IgD-negative memory B cell (primary cell): ENCODE results near the gene COLEC12. TPM values are rescaled to one million over a fixed set of nuclear protein-coding genes. Genes with fewer than 3 reads are reported as not detected.

Source experiments
- H3K27ac Mint-ChIP-seq, 3 donors: one replicate each; pipeline ENCODE4 v1.8.0; 2020 to 2022; ENCODE audit warnings: mild to moderate bottlenecking in 3 of 3, mixed read lengths in 3 of 3, moderate library complexity in 1 of 3
- H3K27me3 Mint-ChIP-seq: one replicate; pipeline ENCODE4 v1.8.0; 2021; ENCODE audit warnings: mixed read lengths
- H3K36me3 Mint-ChIP-seq: one replicate; pipeline ENCODE4 v1.8.0; 2020; ENCODE audit warnings: mild to moderate bottlenecking, mixed read lengths
- H3K4me1 Mint-ChIP-seq, 3 donors: one replicate each; pipeline ENCODE4 v1.8.0; 2020 to 2022; ENCODE audit warnings: mixed read lengths in 3 of 3, mild to moderate bottlenecking in 1 of 3
- H3K4me3 Mint-ChIP-seq, 4 donors: one replicate each; pipeline ENCODE4 v1.8.0; 2020 to 2022; ENCODE audit warnings: mild to moderate bottlenecking in 4 of 4, mixed read lengths in 4 of 4, moderate library complexity in 3 of 4
- H3K9me3 Mint-ChIP-seq, 3 donors: one replicate each; pipeline ENCODE4 v1.8.0; 2020 to 2021; ENCODE audit warnings: mixed read lengths in 3 of 3, mild to moderate bottlenecking in 1 of 3
- polyA plus RNA-seq: library from polyadenylated mRNA; unstranded; fragments of 300-500 nt; fragmentation: Illumina TruSeq; gene quantifications from one replicate; pipeline ENCODE4 v1.2.3, GENCODE V29; 2021

Gene COLEC12
- polyA plus RNA-seq, 1 donor from 2014 or later = not detected

DNA sequence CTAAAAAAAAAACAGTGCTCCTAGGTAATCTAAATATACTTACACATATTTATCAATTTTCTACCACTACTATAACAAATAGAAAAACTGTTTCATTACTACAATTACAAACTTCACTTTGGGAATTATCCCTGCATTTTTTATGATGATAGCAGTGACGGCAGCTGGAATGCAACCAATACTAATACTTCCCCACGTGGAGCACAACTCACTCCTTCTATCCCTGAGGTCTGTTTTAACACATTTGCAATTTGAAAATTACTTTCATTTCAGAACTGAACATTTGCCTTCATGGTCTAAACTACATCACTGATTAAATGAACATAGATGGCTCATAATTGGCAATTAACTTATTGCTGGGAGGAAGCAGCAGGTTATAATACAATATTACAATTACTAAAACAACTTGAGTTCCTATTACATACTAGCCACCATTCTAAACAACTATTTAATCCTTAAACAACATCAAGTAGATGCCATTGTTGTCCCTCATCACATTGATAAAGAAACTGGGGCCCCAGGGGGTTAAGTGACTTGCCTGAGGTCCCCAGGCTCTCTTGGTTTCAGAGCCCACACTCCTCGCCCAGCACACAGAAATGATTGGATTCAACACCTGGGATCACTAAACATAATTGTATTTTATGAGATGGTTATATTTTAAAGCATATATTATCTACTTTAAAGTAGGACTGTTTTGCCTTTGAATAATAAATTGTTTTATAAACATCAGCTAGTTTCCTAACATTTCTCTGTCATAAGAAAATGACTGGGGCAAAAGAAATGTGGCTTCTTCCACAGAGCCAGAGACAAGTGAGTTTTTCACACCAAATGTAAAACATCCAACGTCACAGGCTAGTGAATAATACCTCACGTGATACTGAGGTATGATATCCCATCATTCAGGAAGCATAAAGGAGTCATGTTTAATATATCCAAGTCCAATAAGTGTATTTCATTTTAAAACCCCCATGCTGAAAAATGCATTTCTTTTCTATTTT, 6.2 kb downstream of the COLEC12 start:
- Mint-ChIP-seq H3K9me3 (no peaks in the 10 kb centered on the region), H3K27ac (no peak overlapping the region), H3K36me3 (no peaks in the 10 kb centered on the region), H3K4me1 (no peaks in the 10 kb centered on the region), H3K27me3 (peaks cover 13% of the 10 kb centered on the region), H3K4me3 (no peak overlapping the region)

DNA sequence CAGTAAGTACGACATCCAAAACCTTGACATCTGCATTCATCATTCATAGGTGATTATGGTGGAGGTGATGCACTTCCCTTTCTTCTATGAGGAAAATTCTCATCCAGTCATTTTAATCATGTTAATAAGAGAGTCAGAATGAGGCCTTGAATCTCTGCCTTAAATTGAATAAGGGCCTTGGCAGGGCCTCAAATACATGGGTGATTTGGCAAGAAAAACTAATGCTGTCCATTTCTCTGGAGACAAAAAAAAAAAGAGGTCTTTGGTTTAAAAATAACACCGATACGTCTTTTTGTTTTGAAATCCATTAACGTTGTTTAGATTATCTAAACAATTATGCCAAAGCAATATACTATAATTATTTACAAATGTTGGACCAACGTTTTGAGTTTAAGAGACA, 8.1 kb downstream of the COLEC12 start:
- Mint-ChIP-seq H3K27me3 (peaks cover 6% of the 10 kb centered on the region), H3K36me3 (no peaks in the 10 kb centered on the region), H3K9me3 (no peaks in the 10 kb centered on the region), H3K4me1 (no peaks in the 10 kb centered on the region), H3K4me3 (no peak overlapping the region), H3K27ac (no peak overlapping the region)

DNA sequence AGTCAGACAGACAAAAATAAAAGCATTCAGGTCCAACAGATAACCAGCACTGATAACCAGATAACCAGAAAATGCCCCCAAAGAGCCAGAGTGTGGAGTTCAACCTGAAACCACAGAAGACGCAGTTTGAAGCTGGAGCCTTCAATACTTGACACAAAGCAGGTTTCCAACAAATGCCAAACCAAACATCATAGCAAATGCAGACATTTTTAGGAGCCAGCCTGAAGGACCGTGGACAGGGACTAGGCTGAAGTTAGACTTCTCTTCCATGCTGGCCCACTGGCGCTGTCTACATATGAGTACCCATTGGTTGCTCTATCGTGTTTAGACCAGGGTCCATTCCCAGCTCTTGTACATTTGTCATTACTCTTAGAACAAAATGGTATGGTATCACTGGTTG, 9.9 kb downstream of the COLEC12 start:
- H3K27ac Mint-ChIP-seq = no peak overlapping the region
- peaks cover 7% of the 10 kb centered on the region for H3K27me3 Mint-ChIP-seq
- H3K36me3 Mint-ChIP-seq = no peaks in the 10 kb centered on the region
- H3K4me1 Mint-ChIP-seq = no peaks in the 10 kb centered on the region
- peaks cover 0 to 7% (median 2%) of the 10 kb centered on the region in 3 donors for H3K9me3 Mint-ChIP-seq
- H3K4me3 Mint-ChIP-seq = no peak overlapping the region

DNA sequence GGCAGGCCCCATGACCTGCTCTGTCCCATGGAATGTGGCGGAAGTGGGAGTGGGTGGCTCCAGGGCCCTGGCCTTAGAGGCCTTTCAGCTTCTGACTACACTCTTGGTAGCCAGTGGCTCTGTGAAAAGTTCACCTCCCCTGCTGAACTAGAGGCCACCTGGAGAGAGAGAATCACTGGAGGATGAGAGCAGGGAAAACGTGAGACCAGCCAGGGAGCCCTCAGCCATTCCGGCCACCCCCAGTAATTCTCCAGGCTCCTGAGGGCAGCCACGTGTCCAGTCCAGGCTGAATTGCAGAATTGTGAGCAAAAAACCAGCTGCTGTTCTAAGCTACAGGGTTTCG, 10.5 kb downstream of the COLEC12 start:
- Mint-ChIP-seq H3K27me3 (peaks cover 7% of the 10 kb centered on the region), H3K36me3 (no peaks in the 10 kb centered on the region), H3K27ac (no peak overlapping the region), H3K4me1 (no peaks in the 10 kb centered on the region), H3K9me3 (peaks cover 0 to 7% (median 2%) of the 10 kb centered on the region in 3 donors), H3K4me3 (no peak overlapping the region)

DNA sequence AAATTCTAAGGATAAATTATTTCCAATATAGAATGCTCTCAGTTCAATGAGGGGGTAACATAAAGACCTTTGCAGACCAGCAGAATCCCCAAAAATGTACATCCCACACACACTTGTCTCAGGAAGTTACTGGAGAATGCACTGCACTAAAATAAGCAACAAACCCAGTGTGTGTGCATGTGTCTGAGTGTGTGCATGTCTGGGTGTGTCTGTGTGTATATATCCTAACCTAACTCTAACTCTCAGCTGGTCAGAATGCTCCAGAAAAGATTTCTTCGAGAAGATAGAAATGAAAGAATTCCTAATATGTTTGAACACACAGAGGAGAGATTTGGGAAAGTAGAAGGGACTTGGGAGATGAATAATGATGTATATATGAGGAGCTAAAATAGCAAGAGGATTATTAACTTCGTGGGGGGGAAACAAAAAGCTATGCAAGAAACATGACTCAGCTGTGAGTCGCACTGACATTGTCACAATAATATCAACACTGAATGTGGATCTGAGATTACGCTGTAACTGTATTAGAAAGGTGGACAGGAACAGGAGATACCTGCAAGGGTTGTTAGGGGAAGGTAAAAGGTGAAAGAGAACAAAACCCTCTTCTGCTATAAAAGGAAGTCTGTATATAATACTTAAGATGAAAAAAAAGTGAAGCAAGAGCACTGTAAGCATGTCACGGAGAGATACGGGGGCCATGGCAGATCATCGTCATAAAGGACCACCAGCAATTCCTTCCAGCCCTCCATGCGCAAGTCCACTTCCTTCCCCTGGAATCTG, 11.1 kb downstream of the COLEC12 start:
- Mint-ChIP-seq H3K36me3 (no peaks in the 10 kb centered on the region), H3K27me3 (peaks cover 7% of the 10 kb centered on the region), H3K27ac (no peak overlapping the region), H3K9me3 (peaks cover 0 to 7% (median 2%) of the 10 kb centered on the region in 3 donors), H3K4me1 (no peaks in the 10 kb centered on the region), H3K4me3 (no peak overlapping the region)

DNA sequence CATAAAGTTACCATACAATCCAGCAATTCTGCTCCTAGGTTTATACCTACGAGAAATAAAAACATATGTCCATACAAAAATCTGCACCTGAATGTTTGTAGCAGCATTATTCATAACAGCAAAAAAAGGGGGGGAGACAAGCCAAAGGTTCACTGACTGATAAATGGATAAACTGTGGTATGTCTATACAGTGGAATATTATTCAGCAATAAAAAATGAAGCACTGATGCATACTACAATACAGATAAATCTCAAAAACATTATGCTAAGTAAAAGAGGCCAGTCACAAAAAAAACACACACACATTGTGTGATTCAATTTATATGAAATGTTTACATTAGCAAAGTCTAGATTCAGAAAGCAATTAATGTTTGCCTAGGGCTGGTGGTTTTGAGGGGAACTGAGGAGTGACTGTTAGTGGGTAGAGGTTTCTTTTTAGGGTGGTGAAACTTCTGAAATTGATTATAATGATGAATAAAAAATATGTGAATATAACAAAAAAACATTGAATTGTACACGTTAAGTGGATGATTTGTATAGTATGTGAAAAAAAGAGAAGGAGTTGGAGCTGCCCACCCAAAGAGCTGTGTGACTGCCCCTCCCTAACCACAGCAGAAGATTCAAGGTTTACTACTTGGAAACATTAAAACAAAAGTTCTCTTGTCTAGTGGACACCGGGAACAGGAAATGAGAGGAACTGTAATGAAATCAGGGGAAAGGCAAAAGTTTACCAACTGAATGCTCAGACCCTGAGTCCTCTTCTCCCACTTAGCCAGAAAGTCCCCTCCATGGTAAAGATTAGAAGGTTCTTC, 13.4 kb downstream of the COLEC12 start:
- peaks cover 7% of the 10 kb centered on the region for H3K27me3 Mint-ChIP-seq
- no peak overlapping the region for H3K4me3 Mint-ChIP-seq
- H3K36me3 Mint-ChIP-seq = no peaks in the 10 kb centered on the region
- H3K4me1 Mint-ChIP-seq = no peaks in the 10 kb centered on the region
- H3K27ac Mint-ChIP-seq = no peak overlapping the region
- peaks cover 0 to 7% (median 5%) of the 10 kb centered on the region in 3 donors for H3K9me3 Mint-ChIP-seq

DNA sequence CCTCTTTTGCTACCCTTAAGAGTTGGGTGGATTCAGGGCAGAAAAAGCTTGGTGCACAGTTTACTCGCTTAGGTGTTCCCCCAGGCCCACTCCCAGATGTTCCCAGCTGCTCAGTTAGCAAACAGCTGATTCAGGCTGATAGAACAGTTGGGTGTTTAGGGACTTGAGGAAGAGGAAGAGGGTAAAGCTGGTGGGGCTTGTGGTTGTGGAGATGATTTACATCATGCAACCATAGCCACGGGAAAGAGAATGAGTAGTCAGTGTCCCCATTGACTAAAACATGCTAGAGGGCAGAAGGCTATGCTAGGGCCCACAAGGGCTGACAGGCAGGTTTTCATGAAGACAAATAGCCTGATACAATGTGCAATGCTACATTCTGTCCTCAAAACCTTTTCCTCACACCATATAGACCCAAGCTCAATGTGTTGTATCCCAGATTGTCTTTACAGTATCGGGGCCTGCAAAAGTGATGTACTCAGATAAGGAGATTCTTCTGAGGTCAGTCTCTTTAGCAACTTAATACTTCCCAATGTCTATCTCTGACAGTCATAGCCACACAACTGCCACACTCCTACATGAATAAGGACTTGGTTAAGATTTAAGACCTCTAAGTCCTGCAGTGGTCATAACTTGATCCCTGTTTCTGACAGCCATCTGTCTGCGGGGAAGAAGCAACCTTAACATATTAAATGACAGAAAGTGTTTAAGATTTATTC, 15.6 kb downstream of the COLEC12 start:
- Mint-ChIP-seq H3K9me3 (peaks cover 0 to 7% (median 6%) of the 10 kb centered on the region in 3 donors), H3K27ac (no peak overlapping the region), H3K36me3 (no peaks in the 10 kb centered on the region), H3K27me3 (peaks cover 12% of the 10 kb centered on the region), H3K4me1 (peaks cover 0 to 1% (median 0%) of the 10 kb centered on the region in 3 donors), H3K4me3 (no peak overlapping the region)

DNA sequence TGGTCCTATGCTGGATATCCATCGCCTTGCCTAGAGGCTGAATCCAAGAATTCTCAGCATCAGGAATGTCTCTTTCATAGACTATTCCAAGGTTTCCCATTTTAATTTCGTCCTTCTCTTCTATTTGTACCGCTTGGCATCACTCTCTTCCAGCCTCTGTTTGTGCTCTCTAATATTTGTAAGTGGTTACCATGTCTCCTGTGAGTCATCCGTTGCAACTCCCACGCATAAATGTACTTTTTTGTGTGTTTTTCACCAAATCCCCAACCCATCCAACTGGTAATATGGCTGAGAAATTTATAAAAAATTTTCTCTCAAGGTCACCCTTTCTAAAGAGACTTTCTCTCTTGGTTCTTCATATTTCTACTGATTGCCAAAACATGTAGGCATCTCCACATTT, 21.8 kb downstream of the COLEC12 start:
- no peak overlapping the region for H3K27ac Mint-ChIP-seq
- H3K36me3 Mint-ChIP-seq = no peaks in the 10 kb centered on the region
- H3K4me1 Mint-ChIP-seq = peaks cover 0 to 2% (median 0%) of the 10 kb centered on the region in 3 donors
- peaks cover 12% of the 10 kb centered on the region for H3K27me3 Mint-ChIP-seq
- H3K9me3 Mint-ChIP-seq = peaks cover 0 to 1% (median 0%) of the 10 kb centered on the region in 3 donors
- H3K4me3 Mint-ChIP-seq = no peak overlapping the region

DNA sequence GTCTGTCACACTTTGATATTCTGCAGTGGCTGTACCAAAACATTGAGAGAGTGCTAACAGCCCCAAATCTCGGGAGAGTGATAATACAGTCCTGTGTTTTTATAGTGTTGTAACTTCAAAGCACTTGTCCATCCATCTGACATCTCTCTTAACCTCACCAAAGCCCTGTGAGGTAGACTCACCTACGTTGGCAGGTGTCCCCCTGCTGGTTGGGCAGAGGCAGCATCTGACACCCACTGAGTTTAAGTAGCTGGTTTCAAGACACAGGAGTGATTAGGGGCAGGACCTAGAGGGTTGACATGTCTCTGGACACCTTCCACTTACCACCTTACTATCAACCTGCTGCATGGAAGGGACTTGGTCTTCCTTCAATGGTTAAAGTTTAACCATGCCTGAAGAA, 22.9 kb downstream of the COLEC12 start:
- Mint-ChIP-seq H3K4me1 (peaks cover 0 to 2% (median 0%) of the 10 kb centered on the region in 3 donors), H3K27ac (no peak overlapping the region), H3K4me3 (no peak overlapping the region), H3K36me3 (no peaks in the 10 kb centered on the region), H3K27me3 (peaks cover 12% of the 10 kb centered on the region), H3K9me3 (peaks cover 0 to 1% (median 0%) of the 10 kb centered on the region in 3 donors)

DNA sequence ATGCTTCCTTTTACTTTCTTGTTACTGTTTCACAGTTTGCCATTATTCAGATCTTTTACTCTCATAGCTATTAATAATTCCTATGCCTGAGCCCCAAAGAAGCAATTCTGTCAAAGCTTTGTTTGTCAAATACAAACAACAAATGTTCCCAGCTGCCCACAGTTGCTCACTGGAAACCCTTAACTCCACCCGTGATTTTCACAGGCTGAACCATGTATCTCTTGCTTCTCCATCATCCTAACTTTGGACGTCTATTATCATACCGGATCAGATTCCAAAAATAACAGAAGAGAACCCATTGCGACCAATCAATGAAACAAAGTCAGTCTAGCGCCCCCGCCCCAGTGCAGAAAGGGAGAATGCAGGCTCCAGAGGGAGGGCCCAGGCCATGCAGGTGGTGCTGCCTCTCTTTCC, 24.2 kb downstream of the COLEC12 start:
- peaks cover 0 to 1% (median 0%) of the 10 kb centered on the region in 3 donors for H3K9me3 Mint-ChIP-seq
- H3K27ac Mint-ChIP-seq = no peak overlapping the region
- H3K4me1 Mint-ChIP-seq = peaks cover 0 to 2% (median 0%) of the 10 kb centered on the region in 3 donors
- H3K4me3 Mint-ChIP-seq = no peak overlapping the region
- peaks cover 12% of the 10 kb centered on the region for H3K27me3 Mint-ChIP-seq
- no peaks in the 10 kb centered on the region for H3K36me3 Mint-ChIP-seq

DNA sequence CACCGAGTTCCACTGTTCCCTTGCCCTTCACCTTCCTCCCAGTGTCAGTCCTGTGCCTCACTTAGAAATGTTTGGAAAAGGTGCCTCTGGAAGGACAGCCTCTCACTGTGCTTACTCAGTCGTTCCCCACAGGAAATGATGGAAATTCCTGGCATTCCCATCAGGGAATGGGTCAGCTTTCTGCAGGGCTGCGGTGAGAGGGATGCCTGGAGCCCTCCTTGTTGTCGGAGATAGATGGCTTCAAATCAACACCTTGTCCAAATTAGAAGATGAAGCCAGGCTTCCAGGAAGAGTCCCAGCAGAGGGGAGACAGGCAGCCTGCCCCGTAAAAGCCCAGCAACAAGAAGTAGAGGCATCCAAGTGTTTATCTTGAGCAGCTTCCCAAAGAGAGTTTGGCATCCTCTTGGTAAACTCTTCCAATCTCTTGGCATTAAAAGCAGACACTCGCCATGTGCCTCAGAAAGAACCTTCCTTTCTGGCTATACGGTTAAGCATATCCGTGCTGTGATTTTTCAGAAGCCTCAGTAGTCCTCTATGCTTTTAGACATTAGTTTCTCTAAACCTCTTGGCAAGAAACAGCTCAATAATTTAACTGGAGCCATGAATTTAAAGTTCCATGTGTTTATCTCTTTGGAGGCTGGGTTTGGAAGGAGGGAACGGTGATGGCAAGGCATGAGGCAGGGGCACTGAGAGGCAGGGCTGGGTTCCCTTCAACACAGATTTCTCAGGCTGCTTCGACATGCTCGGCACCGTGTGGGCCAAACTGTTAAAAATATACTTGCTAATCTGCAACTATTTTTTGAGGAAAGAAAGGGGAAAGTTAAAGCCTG, 25.1 kb downstream of the COLEC12 start:
- peaks cover 0 to 2% (median 0%) of the 10 kb centered on the region in 3 donors for H3K4me1 Mint-ChIP-seq
- H3K27me3 Mint-ChIP-seq = peaks cover 10% of the 10 kb centered on the region
- no peak overlapping the region for H3K4me3 Mint-ChIP-seq
- H3K27ac Mint-ChIP-seq = no peak overlapping the region
- H3K36me3 Mint-ChIP-seq = no peaks in the 10 kb centered on the region
- peaks cover 0 to 1% (median 0%) of the 10 kb centered on the region in 3 donors for H3K9me3 Mint-ChIP-seq

DNA sequence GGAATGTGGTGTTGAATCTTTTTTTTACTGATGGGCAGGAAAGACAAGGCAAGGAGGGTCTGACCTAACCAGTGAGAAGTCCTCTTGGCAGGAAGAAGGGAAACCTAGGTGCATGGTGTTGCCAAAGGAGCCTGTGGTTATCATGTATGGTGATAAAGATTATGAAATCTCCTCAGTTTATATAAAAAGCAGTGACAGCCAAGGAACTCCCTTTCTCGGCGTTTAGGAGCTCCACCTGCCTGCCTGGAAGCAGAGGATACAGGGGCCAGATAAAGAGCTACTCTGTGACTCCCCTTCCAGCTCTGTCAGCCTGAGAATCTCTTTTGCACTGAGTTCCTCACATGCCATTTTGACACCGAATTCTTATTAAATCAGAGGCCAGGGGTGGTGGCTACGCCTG, 26.1 kb downstream of the COLEC12 start:
- Mint-ChIP-seq H3K4me3 (no peak overlapping the region), H3K9me3 (no peaks in the 10 kb centered on the region), H3K27ac (no peak overlapping the region)

DNA sequence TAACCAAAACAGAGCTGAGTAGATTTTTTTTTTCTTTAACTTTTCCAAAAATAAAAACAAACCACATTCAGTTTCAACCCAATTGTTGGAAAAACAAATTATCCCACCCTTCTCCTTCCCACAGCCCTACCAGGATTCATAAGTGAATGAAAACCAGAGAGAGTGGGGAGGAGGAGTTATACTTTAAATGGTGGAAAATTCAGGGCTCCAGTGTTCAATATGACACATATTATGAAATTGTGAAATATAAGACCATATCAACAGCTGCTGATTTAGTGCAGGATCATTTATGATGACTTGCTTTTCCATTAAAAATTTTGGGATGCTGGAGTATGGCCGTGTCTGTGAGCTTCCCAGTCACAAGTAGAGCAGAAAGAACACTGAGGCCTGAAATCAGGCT, 26.7 kb downstream of the COLEC12 start:
- Mint-ChIP-seq H3K27ac (no peak overlapping the region), H3K4me1 (no peaks in the 10 kb centered on the region), H3K4me3 (no peak overlapping the region), H3K9me3 (no peaks in the 10 kb centered on the region), H3K36me3 (no peaks in the 10 kb centered on the region), H3K27me3 (peaks cover 5% of the 10 kb centered on the region)

More for the DNA sequence above, 26.1 kb downstream of the COLEC12 start:
- Mint-ChIP-seq H3K27me3 (peaks cover 5% of the 10 kb centered on the region), H3K36me3 (no peaks in the 10 kb centered on the region), H3K4me1 (no peaks in the 10 kb centered on the region)
